GM18867 (cell line): ENCODE results near the gene RHBDL2.
"Not testable (repeated sequence)": the region's sequence is repeated elsewhere in the genome, so short reads cannot be mapped to it uniquely, and the experiment has no call there.

Experiments used
- ATAC-seq: cut with Tn5 transposase; IDR thresholded peaks from one replicate; pipeline ENCODE4 v1.9.1; 2021; ENCODE audit warnings: mild to moderate bottlenecking, moderate library complexity; ENCODE audit not compliant: unreplicated experiment

RHBDL2 gene

DNA sequence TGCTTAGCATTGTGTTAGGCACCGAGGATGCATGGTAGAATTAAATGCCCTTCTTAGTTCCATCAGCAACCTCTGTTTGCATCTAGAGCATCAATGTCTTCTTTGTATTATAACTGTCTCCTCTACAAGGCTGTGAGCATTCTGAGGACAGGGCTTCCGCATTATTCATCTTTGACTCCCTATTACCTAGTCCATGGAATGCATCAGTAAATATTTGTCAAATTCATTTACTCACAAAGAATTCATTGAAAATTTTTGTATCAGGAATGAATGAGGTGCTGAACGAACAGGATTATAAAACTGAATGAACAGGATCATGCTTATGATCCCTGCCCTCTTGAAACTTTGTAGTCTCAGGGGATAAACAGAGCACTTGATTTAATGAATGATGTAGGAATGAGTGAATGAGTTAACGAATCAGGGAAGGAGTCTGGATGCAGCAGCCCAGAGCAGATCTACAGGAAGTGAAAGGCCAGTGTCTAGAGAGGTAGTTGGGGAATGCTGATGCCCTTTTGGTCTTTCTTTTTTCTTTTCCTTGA is 2.8 kb downstream of the RHBDL2 start:
- no peak for ATAC-seq

- no peak for ATAC-seq
Observed at GRCh38 chr1:38932571-38932970, 9.1 kb downstream of the RHBDL2 start.

DNA sequence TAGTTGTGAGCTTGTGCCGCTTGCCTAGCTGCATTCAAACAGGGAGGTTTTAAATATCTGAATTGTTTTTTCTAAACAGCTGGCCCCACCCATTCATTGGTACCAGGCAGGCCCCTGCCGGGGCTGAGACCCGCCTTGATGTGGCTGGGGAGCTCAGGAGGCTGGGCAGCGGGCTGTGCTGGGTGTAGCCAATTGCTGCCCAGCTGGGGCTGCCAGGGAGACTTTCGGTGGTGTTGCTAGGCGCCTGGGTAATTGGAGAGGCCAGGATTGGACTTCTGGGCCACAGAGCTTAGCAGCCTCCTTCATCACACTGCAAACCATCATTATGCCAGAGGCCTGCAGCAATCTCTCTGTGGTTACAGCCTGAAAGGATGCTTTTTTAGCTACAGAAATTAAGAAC is 12.2 kb downstream of the RHBDL2 start:
- ATAC-seq = no peak

DNA sequence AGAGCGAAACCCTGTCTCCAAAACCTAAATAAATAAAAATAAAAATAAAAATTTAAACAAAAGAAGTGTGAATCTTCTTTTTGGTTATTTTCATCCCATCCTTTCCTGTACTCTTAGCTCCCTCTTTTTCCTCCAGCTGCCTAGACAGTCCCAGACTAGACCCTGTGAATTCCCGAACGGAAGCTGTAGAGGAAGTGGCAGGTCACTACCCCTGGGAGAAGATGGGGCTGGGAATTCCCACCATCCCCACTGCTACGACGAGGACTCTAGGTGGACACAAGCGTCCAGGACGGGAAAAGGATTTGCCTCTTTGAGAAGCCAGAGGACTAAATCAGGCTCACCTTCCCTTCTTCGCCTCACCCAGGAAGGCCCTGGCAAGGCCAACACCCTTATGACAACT is 12.6 kb downstream of the RHBDL2 start:
- no peak for ATAC-seq

DNA sequence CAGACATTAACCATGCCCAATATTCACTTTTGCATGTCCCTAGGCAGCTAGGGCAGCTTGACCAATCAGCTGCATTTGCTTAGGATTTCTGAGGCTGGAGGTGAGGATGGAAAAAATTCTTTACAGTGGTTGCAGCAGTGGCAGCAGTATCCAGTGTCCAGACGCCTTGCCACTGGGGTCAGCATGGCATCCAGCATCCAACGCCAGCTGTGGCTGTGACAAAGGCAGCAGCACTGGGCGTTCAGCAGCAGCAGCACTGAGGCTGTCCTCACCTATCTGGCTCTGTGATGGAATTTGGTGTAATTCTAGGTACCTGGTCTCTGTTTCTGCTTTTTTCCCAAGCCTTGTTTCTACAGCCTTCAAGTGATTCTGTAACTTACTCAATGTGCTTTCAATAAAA is 15.5 kb downstream of the RHBDL2 start:
- ATAC-seq = no peak

DNA sequence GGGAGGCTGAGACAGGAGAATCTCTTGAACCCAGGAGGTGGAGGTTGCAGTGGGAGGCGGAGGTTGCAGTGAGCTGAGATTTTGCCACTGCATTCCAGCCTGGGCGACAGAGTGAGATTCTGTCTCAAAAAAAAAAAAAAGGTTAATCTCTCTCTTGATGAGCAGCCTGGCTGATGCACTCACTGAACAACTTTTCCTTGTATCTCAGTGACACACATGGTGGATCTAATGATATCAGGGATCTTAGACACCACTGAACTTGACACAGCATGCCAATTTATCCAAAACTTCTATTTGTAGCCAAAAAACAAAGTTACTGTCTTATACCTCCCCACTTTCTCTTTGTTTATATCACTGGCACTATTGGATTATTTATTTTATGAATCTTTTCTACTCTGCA is 16.2 kb downstream of the RHBDL2 start:
- no peak for ATAC-seq

- ATAC-seq = no peak
Observed at GRCh38 chr1:38923607-38924006, 18.0 kb downstream of the RHBDL2 start.

GRCh38 chr1:38919130-38919529 is 22.5 kb downstream of the RHBDL2 start:
- ATAC-seq = no peak

DNA sequence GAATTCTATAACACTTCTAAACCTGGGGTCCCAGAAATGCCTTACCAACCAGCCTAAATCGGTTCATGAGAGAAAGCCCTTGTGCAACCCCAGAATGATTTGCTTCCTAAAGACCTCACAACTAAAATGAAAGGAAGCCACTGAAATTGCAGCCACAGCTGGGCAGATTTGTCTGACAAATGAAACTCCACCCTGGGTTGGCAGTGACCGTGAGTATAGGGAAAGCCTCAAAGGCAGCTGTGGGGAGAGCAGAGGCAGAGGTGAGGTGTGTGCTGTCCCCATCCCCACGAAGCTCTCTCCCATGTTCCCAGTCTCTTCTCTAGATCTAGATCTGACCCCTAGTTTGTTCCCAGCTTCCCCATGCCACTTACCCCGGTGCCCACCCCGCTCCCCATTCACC is 23.1 kb downstream of the RHBDL2 start:
- no peak for ATAC-seq

DNA sequence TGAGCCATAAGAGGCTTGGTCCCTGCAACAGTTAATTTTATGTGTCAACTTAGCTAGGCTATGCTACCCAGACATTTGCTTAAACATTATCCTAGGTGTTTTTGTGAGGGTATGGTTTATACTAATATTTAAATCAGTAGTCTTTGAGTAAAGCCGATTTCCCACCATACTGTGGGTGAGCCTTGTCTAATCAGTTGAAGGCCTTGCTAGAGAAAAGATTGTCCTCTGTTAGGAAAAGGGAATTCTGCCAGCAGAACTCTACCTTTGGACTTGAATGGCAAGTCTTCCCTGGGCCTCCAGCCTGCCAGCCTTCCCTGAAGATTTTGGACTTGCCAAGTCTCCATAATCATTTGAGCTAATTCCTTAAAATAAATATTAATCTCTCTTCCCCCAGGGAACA is 23.9 kb downstream of the RHBDL2 start:
- no peak for ATAC-seq

GRCh38 chr1:38917337-38917736 is 24.3 kb downstream of the RHBDL2 start:
- ATAC-seq = no peak

GRCh38 chr1:38915352-38915948 is 26.2 kb downstream of the RHBDL2 start:
- no peak for ATAC-seq

DNA sequence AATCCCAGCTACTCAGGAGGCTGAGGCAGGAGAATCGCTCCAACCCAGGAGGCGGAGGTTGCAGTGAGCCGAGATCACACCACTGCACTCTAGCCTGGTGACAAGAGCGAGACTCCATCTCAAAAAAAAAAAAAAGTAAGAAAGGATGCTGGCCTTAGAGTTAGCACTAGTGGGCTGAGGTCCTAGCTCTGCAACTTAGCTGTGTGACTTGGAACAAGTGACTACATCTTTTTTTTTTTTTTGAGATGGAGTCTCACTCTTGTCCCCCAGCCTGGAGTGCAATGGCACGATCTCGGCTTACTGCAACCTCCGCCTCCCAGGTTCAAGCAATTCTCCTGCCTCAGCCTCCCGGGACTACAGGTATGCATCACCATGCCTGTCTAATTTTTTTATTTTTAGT is 26.7 kb downstream of the RHBDL2 start:
- not testable (repeated sequence) for ATAC-seq

DNA sequence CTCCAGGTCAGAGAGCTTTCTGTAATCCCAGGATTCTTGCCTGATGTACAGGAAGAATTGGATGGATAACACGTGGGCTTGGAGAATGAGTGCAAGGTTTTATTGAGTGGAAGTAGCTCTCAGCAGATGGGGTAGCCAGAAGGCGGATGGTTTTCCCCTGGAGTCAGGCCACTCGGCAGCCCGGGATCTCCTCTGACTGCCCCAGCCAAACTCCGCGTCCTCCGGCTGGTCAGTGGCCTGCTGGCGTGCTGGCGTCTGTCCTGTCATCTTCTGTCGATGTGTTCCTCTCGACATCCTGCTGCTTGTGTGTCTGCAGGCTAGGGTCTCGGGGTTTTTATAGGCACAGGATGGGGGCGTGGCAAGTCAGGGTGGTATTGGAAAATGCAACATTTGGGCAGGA is 32.8 kb downstream of the RHBDL2 start:
- ATAC-seq = no peak

DNA sequence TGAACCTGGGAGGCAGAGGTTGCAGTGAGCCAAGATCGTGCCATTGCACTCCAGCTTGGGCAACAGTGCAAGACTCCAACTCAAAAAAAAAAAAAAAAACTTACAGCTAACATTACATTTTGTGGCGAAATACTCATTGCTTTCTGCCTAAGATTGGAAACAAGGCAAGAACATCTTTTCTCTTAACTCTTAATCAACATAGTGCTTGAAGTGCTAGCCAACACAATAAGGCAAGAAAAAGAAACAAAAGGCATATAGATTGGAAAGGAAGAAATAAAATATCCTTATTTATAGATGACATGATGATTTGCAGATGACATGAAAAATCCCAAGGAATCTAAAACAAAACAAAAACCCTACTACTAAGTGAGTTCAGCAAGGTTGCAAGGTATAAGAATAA is 35.6 kb downstream of the RHBDL2 start:
- no peak for ATAC-seq

DNA sequence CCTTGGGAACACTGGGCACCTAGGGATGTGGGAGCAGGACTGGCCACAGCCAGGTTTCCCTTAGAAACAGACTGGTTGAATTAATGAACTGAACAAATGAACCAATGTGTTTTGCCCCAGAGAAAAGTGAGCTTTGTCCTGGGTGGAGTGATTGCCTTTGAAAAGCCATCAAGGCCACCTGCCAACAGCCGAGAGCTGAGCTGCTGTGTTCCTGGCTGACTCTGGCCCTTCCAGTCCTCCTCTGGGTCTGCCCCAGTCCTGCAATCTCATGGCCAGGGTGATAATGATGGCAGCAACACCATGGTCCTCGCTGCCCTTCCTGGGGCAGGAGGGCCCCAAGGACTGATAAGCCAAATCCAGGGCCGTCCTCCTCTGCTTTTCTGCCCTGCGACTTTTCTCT is 42.1 kb downstream of the RHBDL2 start:
- ATAC-seq = no peak

DNA sequence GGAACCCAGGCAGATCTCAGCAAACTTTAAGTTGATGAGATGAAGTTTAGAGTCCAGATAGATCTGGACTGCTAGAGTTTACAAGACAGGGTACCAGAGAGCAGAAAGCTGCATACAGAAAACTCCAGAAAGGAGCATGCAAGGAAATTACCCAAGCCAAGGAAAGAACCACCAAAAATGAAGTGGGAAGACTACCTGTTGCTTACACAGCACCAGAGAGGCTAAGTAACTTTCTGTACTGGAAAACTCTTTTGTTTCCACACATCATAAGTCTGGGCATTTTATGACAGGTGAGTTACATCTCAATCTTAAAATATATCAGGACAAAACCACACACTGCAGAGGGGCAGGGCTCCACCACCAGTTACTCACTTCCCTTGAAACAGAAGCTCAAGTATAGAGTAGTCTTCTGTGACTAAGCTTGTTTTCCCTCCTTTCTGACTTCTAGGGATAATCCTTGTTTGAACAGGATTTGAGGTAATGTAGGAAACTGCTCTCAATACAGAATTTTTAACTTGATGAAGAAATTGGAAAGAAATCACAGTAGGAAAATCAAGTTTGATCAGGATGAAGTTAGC is 42.9 kb downstream of the RHBDL2 start:
- no peak for ATAC-seq

DNA sequence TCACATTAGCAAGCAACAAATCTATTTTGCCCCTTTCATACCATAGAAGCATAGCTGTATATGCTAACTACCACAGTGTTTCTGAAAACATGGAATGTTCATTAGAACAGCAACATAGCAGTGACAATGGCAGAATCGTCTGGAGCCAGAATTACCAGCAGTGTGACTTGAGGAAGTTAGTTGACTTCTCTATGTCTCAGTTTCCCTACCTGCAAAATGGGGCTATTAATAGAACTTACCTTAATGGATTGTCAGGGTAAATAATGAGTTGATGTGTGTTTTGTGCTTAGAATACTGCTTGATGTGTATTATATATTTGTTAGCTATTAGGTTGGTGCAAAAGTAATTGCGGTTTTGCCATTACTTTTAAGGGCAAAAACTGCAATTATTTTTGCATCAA is 45.5 kb downstream of the RHBDL2 start:
- ATAC-seq = no peak

- no peak for ATAC-seq
Observed at GRCh38 chr1:38892976-38893375, 48.7 kb downstream of the RHBDL2 start.

DNA sequence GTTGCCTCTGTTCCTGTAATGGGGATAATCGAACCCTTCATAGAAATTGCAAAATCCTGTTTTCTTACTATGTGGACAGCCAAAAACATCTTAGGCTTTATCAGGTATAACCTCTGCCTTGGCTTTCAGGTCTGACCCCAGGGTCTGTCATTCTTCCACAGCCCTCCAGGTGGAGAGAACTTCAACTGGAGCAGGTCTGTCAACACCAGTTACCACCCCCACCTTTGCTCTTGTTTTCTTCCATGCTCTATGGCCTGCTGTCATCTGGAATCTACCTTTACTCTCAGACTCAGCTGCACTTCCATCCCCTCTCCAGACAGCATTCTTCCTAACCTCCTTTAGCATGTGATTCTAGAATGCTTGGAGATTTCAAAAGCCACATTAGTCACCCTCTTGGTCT is 49.9 kb downstream of the RHBDL2 start:
- no peak for ATAC-seq

DNA sequence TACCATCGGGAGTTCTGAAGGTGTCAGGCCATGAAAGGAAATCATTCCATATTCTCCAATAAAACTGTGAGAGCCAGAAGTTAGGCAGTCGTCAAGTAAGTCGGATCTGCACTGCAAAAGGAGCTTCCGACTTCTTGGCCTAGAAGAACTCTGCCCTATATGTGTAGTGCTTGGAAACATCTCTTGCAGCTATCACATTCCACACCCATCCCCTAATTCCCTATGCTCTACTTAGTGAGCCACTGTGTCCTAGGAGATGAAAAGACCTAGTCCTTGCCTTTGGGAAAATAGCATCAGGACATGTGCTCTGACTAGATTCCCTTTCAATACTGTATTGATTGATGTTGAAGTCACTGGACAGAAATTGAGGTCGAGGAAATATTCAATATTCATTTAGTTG is 52.0 kb downstream of the RHBDL2 start:
- ATAC-seq = no peak

GRCh38 chr1:38888423-38889333 is 53.0 kb downstream of the RHBDL2 start:
- no peak for ATAC-seq
